Amniotic stem cell (primary cell): Measurements from ENCODE around the gene FARP1.

Experiments
- DNase-seq: peaks from one replicate; lab custom pipeline; 2025; lab: John Stamatoyannopoulos, UW

FARP1 gene

GRCh38 chr13:98484289-98485219, 341.7 kb downstream of the FARP1 start:
- peak; percentile 88 for DNase-seq

- DNase-seq, result no peak
Observed at GRCh38 chr13:98485561-98485960, 342.7 kb downstream of the FARP1 start.

GRCh38 chr13:98486412-98486811, 343.5 kb downstream of the FARP1 start:
- no peak for DNase-seq

GRCh38 chr13:98487016-98487415, 344.1 kb downstream of the FARP1 start:
- DNase-seq, result no peak

- DNase-seq, result no peak
Observed at GRCh38 chr13:98487522-98487921, 344.6 kb downstream of the FARP1 start.

GRCh38 chr13:98488736-98489135, 345.8 kb downstream of the FARP1 start:
- DNase-seq, result no peak

- DNase-seq, result no peak
Observed at GRCh38 chr13:98489446-98490194, 346.7 kb downstream of the FARP1 start.

GRCh38 chr13:98490195-98490836, 347.4 kb downstream of the FARP1 start:
- DNase-seq, result no peak

GRCh38 chr13:98490866-98491265, 348.0 kb downstream of the FARP1 start:
- DNase-seq, result no peak

- no peak for DNase-seq
Observed at GRCh38 chr13:98492335-98493041, 349.6 kb downstream of the FARP1 start.

- DNase-seq, result no peak
Observed at GRCh38 chr13:98493042-98493712, 350.3 kb downstream of the FARP1 start.

- no peak for DNase-seq
Observed at GRCh38 chr13:98494769-98495168, 351.9 kb downstream of the FARP1 start.

- DNase-seq, result no peak
Observed at GRCh38 chr13:98495627-98496478, 353.0 kb downstream of the FARP1 start.

- no peak for DNase-seq
Observed at GRCh38 chr13:98496479-98496791, 353.5 kb downstream of the FARP1 start.

- DNase-seq, result no peak
Observed at GRCh38 chr13:98496966-98497365, 354.1 kb downstream of the FARP1 start.

- DNase-seq, result no peak
Observed at GRCh38 chr13:98500963-98501421, 358.1 kb downstream of the FARP1 start.

- no peak for DNase-seq
Observed at GRCh38 chr13:98503175-98504028, 360.5 kb downstream of the FARP1 start.

- DNase-seq, result no peak
Observed at GRCh38 chr13:98504029-98504351, 361.1 kb downstream of the FARP1 start.

- DNase-seq, result no peak
Observed at GRCh38 chr13:98504371-98504963, 361.6 kb downstream of the FARP1 start.
